ENCODE results near the gene RAET1L. TPM values are rescaled to one million over a fixed set of nuclear protein-coding genes. Genes with fewer than 3 reads are reported as not detected.

The RAET1L gene
- total RNA-seq, 4 donors from 2014 or later = not detected

DNA sequence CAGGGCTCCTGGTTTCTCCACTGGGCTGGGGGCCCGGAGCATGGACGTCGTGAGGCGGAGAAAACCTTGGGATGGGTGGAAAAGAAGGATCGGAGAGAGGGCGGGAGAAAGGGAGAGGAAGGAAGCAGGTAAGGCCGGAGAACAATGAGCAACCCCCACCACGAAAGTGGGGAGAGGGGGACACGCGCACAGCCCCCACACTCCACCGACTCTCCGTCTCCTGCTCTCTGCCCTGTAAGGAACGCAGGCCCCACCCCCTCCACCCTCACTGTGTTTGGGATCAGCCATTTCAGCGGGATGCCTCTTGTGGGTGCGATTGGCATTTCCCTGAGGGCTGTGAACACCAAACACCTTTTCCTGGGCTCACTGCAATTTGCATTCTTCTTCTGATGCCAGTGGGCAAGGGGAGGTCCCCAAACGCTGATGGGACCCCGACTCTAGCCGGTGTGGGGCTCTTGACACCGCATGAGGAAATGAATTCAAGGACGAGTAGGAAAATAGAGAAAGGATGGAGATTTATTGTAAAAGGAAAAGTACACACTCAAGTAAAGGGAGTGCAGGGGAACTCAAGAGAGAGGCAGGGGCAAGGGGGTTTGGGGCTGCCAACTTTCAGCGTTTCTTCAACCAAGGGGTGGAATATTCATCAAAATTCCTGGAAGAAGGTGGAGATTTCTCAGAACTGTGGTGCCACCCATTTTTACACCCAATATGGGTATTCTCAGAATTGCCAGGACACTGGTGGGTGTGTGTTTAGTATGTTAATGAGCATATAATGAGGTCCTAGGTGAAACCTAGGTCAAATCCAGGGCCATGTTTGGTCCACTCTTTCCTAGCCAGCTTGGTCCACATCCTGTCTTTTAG lies 13.1 kb upstream of the RAET1L start:
- H3K27ac ChIP-seq (replicated peaks in 1 of 4) = no peak overlapping the region
- DNase-seq (ENCODE audit: extremely low spot score) = no peak
- H3K9me3 ChIP-seq = no peaks in the 10 kb centered on the region
- WGBS = 6% methylated on average over 21 of the region's 21 CpGs
- no peak for TF ChIP-seq POLR2AphosphoS5 (IDR thresholded peaks at IDR 0.05)
- no peak for TF ChIP-seq EP300 (IDR thresholded peaks at IDR 0.05)
- peaks cover 0 to 81% (median 35%) of the 10 kb centered on the region in 4 donors for H3K27me3 ChIP-seq
- intact Hi-C loops (cut with DNase I) = no loop called here
- peaks cover 15 to 18% (median 16%) of the 10 kb centered on the region in 4 donors for H3K4me1 ChIP-seq
- peak overlapping the region; percentile 23 to 50 (median 32) for H3K4me3 ChIP-seq
- no peaks in the 10 kb centered on the region for H3K36me3 ChIP-seq

DNA sequence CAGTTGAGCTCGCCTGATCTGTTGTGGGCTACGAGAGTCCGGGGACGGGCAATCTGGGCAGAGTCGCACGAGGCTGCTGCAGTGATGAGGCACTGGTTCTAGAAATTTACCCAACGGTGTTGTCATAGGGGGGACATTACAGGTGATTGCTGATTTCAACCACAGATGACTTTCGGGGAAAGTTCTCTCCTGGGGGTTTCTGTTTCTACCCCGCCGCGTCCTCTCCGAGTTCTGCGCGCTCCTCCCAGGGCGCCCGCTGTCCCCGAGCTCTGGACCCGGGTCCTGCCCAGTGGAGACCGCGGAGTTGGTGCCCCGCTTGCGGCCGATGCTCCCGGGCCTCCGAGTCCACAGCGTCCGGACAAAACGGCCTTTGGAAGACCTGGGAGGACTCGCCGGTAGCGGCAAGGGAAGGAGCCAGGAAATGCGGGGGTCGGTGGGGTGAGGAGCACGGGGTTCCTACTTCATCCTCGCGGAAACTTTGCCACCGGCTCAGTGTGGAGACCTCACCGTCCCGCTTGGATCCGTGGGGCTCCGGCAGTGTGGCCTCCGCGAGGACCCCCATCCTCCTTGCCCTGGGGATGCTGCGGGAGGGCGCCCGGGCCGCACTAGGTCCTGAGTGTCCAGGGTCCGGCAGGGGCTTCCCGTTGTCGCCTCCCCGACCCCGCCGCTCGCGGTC lies 12.3 kb upstream of the RAET1L start:
- TF ChIP-seq EP300 (IDR thresholded peaks at IDR 0.05) = no peak
- TF ChIP-seq, protein P1, sequence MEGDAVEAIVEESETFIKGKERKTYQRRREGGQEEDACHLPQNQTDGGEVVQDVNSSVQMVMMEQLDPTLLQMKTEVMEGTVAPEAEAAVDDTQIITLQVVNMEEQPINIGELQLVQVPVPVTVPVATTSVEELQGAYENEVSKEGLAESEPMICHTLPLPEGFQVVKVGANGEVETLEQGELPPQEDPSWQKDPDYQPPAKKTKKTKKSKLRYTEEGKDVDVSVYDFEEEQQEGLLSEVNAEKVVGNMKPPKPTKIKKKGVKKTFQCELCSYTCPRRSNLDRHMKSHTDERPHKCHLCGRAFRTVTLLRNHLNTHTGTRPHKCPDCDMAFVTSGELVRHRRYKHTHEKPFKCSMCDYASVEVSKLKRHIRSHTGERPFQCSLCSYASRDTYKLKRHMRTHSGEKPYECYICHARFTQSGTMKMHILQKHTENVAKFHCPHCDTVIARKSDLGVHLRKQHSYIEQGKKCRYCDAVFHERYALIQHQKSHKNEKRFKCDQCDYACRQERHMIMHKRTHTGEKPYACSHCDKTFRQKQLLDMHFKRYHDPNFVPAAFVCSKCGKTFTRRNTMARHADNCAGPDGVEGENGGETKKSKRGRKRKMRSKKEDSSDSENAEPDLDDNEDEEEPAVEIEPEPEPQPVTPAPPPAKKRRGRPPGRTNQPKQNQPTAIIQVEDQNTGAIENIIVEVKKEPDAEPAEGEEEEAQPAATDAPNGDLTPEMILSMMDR (IDR thresholded peaks at IDR 0.05) = no peak
- no peak for TF ChIP-seq POLR2A (IDR thresholded peaks at IDR 0.05; ENCODE audit: low read depth)
- TF ChIP-seq POLR2AphosphoS5 (IDR thresholded peaks at IDR 0.05) = no peak

DNA sequence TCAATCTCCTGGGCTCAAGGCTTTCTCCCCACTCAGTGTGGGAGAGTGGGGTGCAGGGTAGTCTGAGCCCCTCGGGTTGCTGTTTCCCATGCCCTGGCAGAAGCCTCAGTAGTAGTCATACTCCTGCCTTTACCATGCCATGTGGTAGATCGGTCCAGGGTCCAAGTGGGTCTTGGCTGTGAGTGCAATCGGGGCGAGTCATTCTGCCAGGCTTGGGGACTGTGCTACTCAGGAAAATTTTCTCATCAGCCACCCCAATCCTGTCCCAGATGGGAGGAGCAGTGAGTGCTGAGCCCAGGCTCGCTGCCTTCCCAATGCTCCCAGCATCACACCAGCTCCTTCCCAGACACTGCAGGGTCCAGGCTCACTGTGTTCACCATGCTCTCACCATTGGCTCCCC lies 10.7 kb upstream of the RAET1L start:
- no peaks in the 10 kb centered on the region for H3K9me3 ChIP-seq

More for the DNA sequence above, 12.3 kb upstream of the RAET1L start:
- DNase-seq (ENCODE audit: extremely low spot score) = no peak
- 3% methylated on average over 16 of the region's 55 CpGs for WGBS
- Histone ChIP-seq H3K36me3 (no peaks in the 10 kb centered on the region), H3K4me1 (peaks cover 15 to 18% (median 16%) of the 10 kb centered on the region in 4 donors), H3K27me3 (peaks cover 0 to 76% (median 35%) of the 10 kb centered on the region in 4 donors), H3K9me3 (no peaks in the 10 kb centered on the region), H3K4me3 (peak overlapping the region; percentile 23 to 50 (median 32)), H3K27ac (replicated peaks in 1 of 4) (no peak overlapping the region)
- intact Hi-C loops (cut with DNase I) = no loop called here

DNA sequence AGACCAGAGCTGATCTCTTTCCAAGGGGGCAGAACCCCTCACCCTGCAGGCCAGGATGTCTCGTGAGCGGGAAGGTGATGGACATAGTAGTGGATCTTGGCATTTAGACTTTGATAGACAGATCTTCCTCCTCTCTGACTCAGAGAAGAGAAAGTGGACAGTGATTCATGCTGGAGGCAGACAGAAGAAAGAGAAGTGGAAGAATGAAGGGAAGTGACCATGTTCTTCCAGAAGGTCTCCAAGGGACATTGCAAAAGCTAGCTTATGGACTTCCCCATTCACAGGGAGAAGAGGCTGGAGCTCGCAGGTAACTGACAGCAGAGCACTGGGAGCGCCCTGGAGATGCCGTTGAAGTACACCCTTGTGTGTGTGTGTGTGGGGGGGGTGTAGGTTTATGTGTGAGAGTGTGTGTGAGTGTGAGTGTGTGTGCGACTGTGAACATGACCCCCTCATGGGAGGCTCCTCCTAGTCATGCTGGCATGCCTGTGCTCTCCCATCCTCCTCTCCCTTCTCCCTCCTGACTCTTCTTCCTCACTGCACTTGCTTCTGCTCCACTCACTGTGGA lies 8.0 kb upstream of the RAET1L start:
- no peak for DNase-seq (ENCODE audit: extremely low spot score)
- H3K4me1 ChIP-seq = peaks cover 11 to 14% (median 12%) of the 10 kb centered on the region in 4 donors

More for the DNA sequence above, 10.7 kb upstream of the RAET1L start:
- DNase-seq (ENCODE audit: extremely low spot score) = no peak
- Histone ChIP-seq H3K36me3 (no peaks in the 10 kb centered on the region), H3K27ac (replicated peaks in 1 of 4) (no peak overlapping the region), H3K27me3 (peaks cover 0 to 65% (median 35%) of the 10 kb centered on the region in 4 donors), H3K4me3 (no peak overlapping the region), H3K4me1 (peaks cover 15 to 18% (median 16%) of the 10 kb centered on the region in 4 donors)
- TF ChIP-seq POLR2AphosphoS5 (IDR thresholded peaks at IDR 0.05) (no peak), EP300 (IDR thresholded peaks at IDR 0.05) (no peak), POLR2A (IDR thresholded peaks at IDR 0.05; ENCODE audit: low read depth) (no peak)
- intact Hi-C loops (cut with DNase I) = no loop called here
- 80% methylated on average over 1 of the region's 5 CpGs for WGBS

DNA sequence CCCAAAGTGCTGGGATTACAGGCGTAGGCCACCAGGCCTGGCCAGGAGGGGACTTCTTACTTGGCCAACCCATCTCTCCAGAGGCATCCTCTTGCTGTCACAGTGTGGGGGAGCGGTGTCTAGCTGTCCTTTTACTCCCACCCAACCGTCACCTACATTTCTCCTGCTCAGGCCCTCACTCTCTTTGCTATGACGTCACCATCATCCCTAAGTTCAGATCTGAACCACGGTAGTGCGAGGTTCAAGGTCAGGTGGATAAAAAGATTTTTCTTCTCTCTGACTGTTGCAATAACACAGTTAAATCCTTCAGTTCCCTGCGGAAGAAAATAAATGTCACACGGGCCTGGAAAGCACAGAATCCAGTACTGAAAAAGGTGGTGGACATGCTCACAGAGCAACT lies 7.3 kb upstream of the RAET1L start:
- intact Hi-C loops (cut with DNase I) = no loop called here
- Histone ChIP-seq H3K27me3 (peaks cover 0 to 44% (median 14%) of the 10 kb centered on the region in 4 donors), H3K9me3 (no peaks in the 10 kb centered on the region), H3K4me3 (no peak overlapping the region), H3K4me1 (peaks cover 4 to 7% (median 6%) of the 10 kb centered on the region in 4 donors), H3K36me3 (no peaks in the 10 kb centered on the region), H3K27ac (replicated peaks in 1 of 4) (no peak overlapping the region)
- 85% methylated on average over 8 of the region's 8 CpGs for WGBS
- TF ChIP-seq POLR2A (IDR thresholded peaks at IDR 0.05; ENCODE audit: low read depth) (no peak), EP300 (IDR thresholded peaks at IDR 0.05) (no peak), POLR2AphosphoS5 (IDR thresholded peaks at IDR 0.05) (no peak)
- TF ChIP-seq, protein P1 (IDR thresholded peaks at IDR 0.05) = no peak
- DNase-seq (ENCODE audit: extremely low spot score) = no peak

More for the DNA sequence above, 8.0 kb upstream of the RAET1L start:
- Histone ChIP-seq H3K4me3 (no peak overlapping the region), H3K27me3 (peaks cover 0 to 48% (median 21%) of the 10 kb centered on the region in 4 donors), H3K36me3 (no peaks in the 10 kb centered on the region), H3K27ac (replicated peaks in 1 of 4) (no peak overlapping the region), H3K9me3 (no peaks in the 10 kb centered on the region)
- intact Hi-C loops (cut with DNase I) = no loop called here
- 82% methylated on average over 6 of the region's 6 CpGs for WGBS
- TF ChIP-seq, protein P1 (IDR thresholded peaks at IDR 0.05) = no peak
- TF ChIP-seq POLR2A (IDR thresholded peaks at IDR 0.05; ENCODE audit: low read depth) (no peak), EP300 (IDR thresholded peaks at IDR 0.05) (no peak), POLR2AphosphoS5 (IDR thresholded peaks at IDR 0.05) (no peak)
